ENCODE data around the gene GABRG1.

The GABRG1 gene

GRCh38 chr4:46123913-46124755 is at the start of gene GABRG1:
GABRG1 (minus strand) TSS chr4:46124054; CDS start chr4:46123913, 141 bp downstream.
- Histone ChIP-seq H3K36me3 (ENCODE audit: control insufficient read depth in 1 of 2, insufficient read depth in 2 of 2, low read length in 2 of 2) (no peaks in the 10 kb centered on the region), H3K9ac (ENCODE audit: low read depth in 1 of 2, low read length in 2 of 2) (no peak within 1 kb of the TSS), H3K4me1 (ENCODE audit: control insufficient read depth in 1 of 2, insufficient read depth in 2 of 2, low read length in 2 of 2) (no peaks in the 10 kb centered on the region), H3K4me3 (ENCODE audit: low read depth in 1 of 2, low read length in 2 of 2) (no peak within 1 kb of the TSS), H3K27me3 (ENCODE audit: control insufficient read depth in 1 of 2, insufficient read depth in 2 of 2, low read length in 2 of 2) (no peaks in the 10 kb centered on the region), H3K27ac (ENCODE audit: low read depth, low read length) (no peak within 1 kb of the TSS), H3K9me3 (ENCODE audit: control insufficient read depth in 1 of 2, low read length in 2 of 2) (no peaks in the 10 kb centered on the region)

GRCh38 chr4:46146993-46147392 is 23.1 kb upstream of the GABRG1 start:
- no peak overlapping the region for H3K9ac ChIP-seq (ENCODE audit: low read depth in 1 of 2, low read length in 2 of 2)
- H3K4me3 ChIP-seq (ENCODE audit: low read depth in 1 of 2, low read length in 2 of 2), result no peak overlapping the region
- no peaks in the 10 kb centered on the region for H3K27me3 ChIP-seq (ENCODE audit: control insufficient read depth in 1 of 2, insufficient read depth in 2 of 2, low read length in 2 of 2)
- no peak overlapping the region for H3K27ac ChIP-seq (ENCODE audit: low read depth, low read length)
- H3K9me3 ChIP-seq (ENCODE audit: control insufficient read depth in 1 of 2, low read length in 2 of 2), result peaks cover 0 to 10% of the 10 kb centered on the region in 2 donors
- no peaks in the 10 kb centered on the region for H3K4me1 ChIP-seq (ENCODE audit: control insufficient read depth in 1 of 2, insufficient read depth in 2 of 2, low read length in 2 of 2)
- H3K36me3 ChIP-seq (ENCODE audit: control insufficient read depth in 1 of 2, insufficient read depth in 2 of 2, low read length in 2 of 2), result no peaks in the 10 kb centered on the region

DNA sequence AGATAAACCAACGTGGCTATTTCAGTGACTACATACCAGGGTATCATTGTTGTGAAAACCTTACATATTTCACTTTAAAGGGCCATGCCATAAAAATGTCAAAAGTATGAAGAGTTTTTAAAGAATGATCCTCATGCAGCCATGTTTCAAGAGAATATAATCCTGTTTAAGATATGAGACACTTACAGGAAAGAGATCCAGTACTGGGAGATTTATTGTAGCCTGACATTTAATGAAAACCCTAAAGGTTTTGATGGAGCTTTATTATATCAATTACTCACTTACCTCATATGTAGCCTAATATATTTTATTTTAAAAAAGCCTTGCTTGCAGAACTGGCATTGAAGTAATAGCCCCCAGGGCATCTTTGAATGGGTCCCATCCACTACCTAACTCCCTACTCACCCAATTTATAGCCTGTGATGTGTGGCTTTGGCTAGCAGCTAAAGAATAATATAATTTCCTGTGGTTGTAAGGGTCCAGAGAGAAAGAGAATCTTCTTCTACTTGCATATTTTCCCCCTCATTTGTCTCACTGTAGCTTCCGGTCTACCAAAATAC is 7.7 kb upstream of the GABRG1 start:
- H3K9me3 ChIP-seq (ENCODE audit: control insufficient read depth in 1 of 2, low read length in 2 of 2), result no peaks in the 10 kb centered on the region
- H3K27ac ChIP-seq (ENCODE audit: low read depth, low read length), result no peak overlapping the region
- no peaks in the 10 kb centered on the region for H3K36me3 ChIP-seq (ENCODE audit: control insufficient read depth in 1 of 2, insufficient read depth in 2 of 2, low read length in 2 of 2)
- H3K27me3 ChIP-seq (ENCODE audit: control insufficient read depth in 1 of 2, insufficient read depth in 2 of 2, low read length in 2 of 2), result no peaks in the 10 kb centered on the region
- H3K4me3 ChIP-seq (ENCODE audit: low read depth in 1 of 2, low read length in 2 of 2), result no peak overlapping the region
- H3K9ac ChIP-seq (ENCODE audit: low read depth in 1 of 2, low read length in 2 of 2), result no peak overlapping the region
- H3K4me1 ChIP-seq (ENCODE audit: control insufficient read depth in 1 of 2, insufficient read depth in 2 of 2, low read length in 2 of 2), result no peaks in the 10 kb centered on the region

GRCh38 chr4:46124773-46125413 is 1.0 kb upstream of the GABRG1 start:
- Histone ChIP-seq H3K4me3 (ENCODE audit: low read depth in 1 of 2, low read length in 2 of 2) (no peak overlapping the region), H3K4me1 (ENCODE audit: control insufficient read depth in 1 of 2, insufficient read depth in 2 of 2, low read length in 2 of 2) (no peaks in the 10 kb centered on the region), H3K9ac (ENCODE audit: low read depth in 1 of 2, low read length in 2 of 2) (no peak overlapping the region), H3K27ac (ENCODE audit: low read depth, low read length) (no peak overlapping the region), H3K9me3 (ENCODE audit: control insufficient read depth in 1 of 2, low read length in 2 of 2) (no peaks in the 10 kb centered on the region), H3K36me3 (ENCODE audit: control insufficient read depth in 1 of 2, insufficient read depth in 2 of 2, low read length in 2 of 2) (no peaks in the 10 kb centered on the region), H3K27me3 (ENCODE audit: control insufficient read depth in 1 of 2, insufficient read depth in 2 of 2, low read length in 2 of 2) (no peaks in the 10 kb centered on the region)

GRCh38 chr4:46081674-46082073 is 42.2 kb downstream of the GABRG1 start:
- Histone ChIP-seq H3K4me1 (ENCODE audit: control insufficient read depth in 1 of 2, insufficient read depth in 2 of 2, low read length in 2 of 2) (no peaks in the 10 kb centered on the region), H3K27ac (ENCODE audit: low read depth, low read length) (no peak overlapping the region), H3K4me3 (ENCODE audit: low read depth in 1 of 2, low read length in 2 of 2) (no peak overlapping the region), H3K36me3 (ENCODE audit: control insufficient read depth in 1 of 2, insufficient read depth in 2 of 2, low read length in 2 of 2) (no peaks in the 10 kb centered on the region), H3K9me3 (ENCODE audit: control insufficient read depth in 1 of 2, low read length in 2 of 2) (no peaks in the 10 kb centered on the region), H3K9ac (ENCODE audit: low read depth in 1 of 2, low read length in 2 of 2) (no peak overlapping the region), H3K27me3 (ENCODE audit: control insufficient read depth in 1 of 2, insufficient read depth in 2 of 2, low read length in 2 of 2) (no peaks in the 10 kb centered on the region)

GRCh38 chr4:46081248-46081647 is 42.6 kb downstream of the GABRG1 start:
- Histone ChIP-seq H3K4me1 (ENCODE audit: control insufficient read depth in 1 of 2, insufficient read depth in 2 of 2, low read length in 2 of 2) (no peaks in the 10 kb centered on the region), H3K9me3 (ENCODE audit: control insufficient read depth in 1 of 2, low read length in 2 of 2) (no peaks in the 10 kb centered on the region), H3K27ac (ENCODE audit: low read depth, low read length) (no peak overlapping the region), H3K27me3 (ENCODE audit: control insufficient read depth in 1 of 2, insufficient read depth in 2 of 2, low read length in 2 of 2) (no peaks in the 10 kb centered on the region), H3K36me3 (ENCODE audit: control insufficient read depth in 1 of 2, insufficient read depth in 2 of 2, low read length in 2 of 2) (no peaks in the 10 kb centered on the region), H3K9ac (ENCODE audit: low read depth in 1 of 2, low read length in 2 of 2) (no peak overlapping the region), H3K4me3 (ENCODE audit: low read depth in 1 of 2, low read length in 2 of 2) (no peak overlapping the region)

GRCh38 chr4:46073778-46074177 is 50.1 kb downstream of the GABRG1 start:
- Histone ChIP-seq H3K4me1 (ENCODE audit: control insufficient read depth in 1 of 2, insufficient read depth in 2 of 2, low read length in 2 of 2) (no peaks in the 10 kb centered on the region), H3K9ac (ENCODE audit: low read depth in 1 of 2, low read length in 2 of 2) (no peak overlapping the region), H3K36me3 (ENCODE audit: control insufficient read depth in 1 of 2, insufficient read depth in 2 of 2, low read length in 2 of 2) (no peaks in the 10 kb centered on the region), H3K27ac (ENCODE audit: low read depth, low read length) (no peak overlapping the region), H3K4me3 (ENCODE audit: low read depth in 1 of 2, low read length in 2 of 2) (no peak overlapping the region), H3K9me3 (ENCODE audit: control insufficient read depth in 1 of 2, low read length in 2 of 2) (no peaks in the 10 kb centered on the region), H3K27me3 (ENCODE audit: control insufficient read depth in 1 of 2, insufficient read depth in 2 of 2, low read length in 2 of 2) (no peaks in the 10 kb centered on the region)

GRCh38 chr4:46051392-46051791 is 72.5 kb downstream of the GABRG1 start:
- no peaks in the 10 kb centered on the region for H3K27me3 ChIP-seq (ENCODE audit: control insufficient read depth in 1 of 2, insufficient read depth in 2 of 2, low read length in 2 of 2)
- H3K27ac ChIP-seq (ENCODE audit: low read depth, low read length), result no peak overlapping the region
- no peaks in the 10 kb centered on the region for H3K4me1 ChIP-seq (ENCODE audit: control insufficient read depth in 1 of 2, insufficient read depth in 2 of 2, low read length in 2 of 2)
- no peak overlapping the region for H3K4me3 ChIP-seq (ENCODE audit: low read depth in 1 of 2, low read length in 2 of 2)
- no peaks in the 10 kb centered on the region for H3K36me3 ChIP-seq (ENCODE audit: control insufficient read depth in 1 of 2, insufficient read depth in 2 of 2, low read length in 2 of 2)
- H3K9ac ChIP-seq (ENCODE audit: low read depth in 1 of 2, low read length in 2 of 2), result no peak overlapping the region
- H3K9me3 ChIP-seq (ENCODE audit: control insufficient read depth in 1 of 2, low read length in 2 of 2), result no peaks in the 10 kb centered on the region

DNA sequence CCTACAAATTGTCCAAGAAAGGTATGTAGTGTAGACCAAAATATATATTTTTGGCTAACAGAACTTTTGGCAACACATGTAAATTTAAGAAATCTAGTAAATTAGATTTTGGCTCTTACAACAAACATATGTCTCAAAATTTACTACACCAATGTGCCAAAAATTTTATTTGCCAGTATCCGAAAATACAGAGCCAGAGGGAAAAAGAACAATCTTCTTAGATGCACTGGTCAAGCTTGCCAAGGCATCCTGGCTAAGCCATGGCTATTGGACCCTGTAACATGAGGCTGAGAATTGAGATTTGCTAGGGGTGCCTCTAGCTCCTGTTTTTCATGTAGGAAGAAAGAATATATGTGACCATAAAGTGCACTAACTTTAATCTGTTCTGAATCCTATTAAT is 91.8 kb downstream of the GABRG1 start:
- H3K9ac ChIP-seq (ENCODE audit: low read depth in 1 of 2, low read length in 2 of 2), result no peak overlapping the region
- no peaks in the 10 kb centered on the region for H3K4me1 ChIP-seq (ENCODE audit: control insufficient read depth in 1 of 2, insufficient read depth in 2 of 2, low read length in 2 of 2)
- no peak overlapping the region for H3K4me3 ChIP-seq (ENCODE audit: low read depth in 1 of 2, low read length in 2 of 2)
- no peaks in the 10 kb centered on the region for H3K36me3 ChIP-seq (ENCODE audit: control insufficient read depth in 1 of 2, insufficient read depth in 2 of 2, low read length in 2 of 2)
- H3K27ac ChIP-seq (ENCODE audit: low read depth, low read length), result no peak overlapping the region
- H3K9me3 ChIP-seq (ENCODE audit: control insufficient read depth in 1 of 2, low read length in 2 of 2), result no peaks in the 10 kb centered on the region
- no peaks in the 10 kb centered on the region for H3K27me3 ChIP-seq (ENCODE audit: control insufficient read depth in 1 of 2, insufficient read depth in 2 of 2, low read length in 2 of 2)

DNA sequence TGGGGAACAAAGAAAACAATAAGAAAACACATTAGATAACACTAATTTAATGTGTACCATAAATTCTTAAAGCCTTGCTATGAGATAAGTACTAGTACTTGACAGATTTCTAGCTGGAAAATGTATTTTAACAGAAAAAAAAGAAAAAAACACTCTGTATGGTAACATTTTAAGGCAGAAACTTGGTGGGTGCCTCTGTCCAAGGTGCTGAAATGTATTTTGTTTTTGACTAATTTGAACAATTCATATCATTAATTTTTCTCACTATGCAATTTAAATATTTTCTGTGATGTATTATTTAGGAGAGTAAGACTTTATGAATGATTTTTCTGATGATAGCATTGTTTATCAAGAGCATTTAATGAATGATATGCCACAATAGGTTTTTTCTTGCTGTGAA is 107.5 kb downstream of the GABRG1 start:
- Histone ChIP-seq H3K27me3 (ENCODE audit: control insufficient read depth in 1 of 2, insufficient read depth in 2 of 2, low read length in 2 of 2) (no peaks in the 10 kb centered on the region), H3K36me3 (ENCODE audit: control insufficient read depth in 1 of 2, insufficient read depth in 2 of 2, low read length in 2 of 2) (no peaks in the 10 kb centered on the region), H3K9ac (ENCODE audit: low read depth in 1 of 2, low read length in 2 of 2) (no peak overlapping the region), H3K9me3 (ENCODE audit: control insufficient read depth in 1 of 2, low read length in 2 of 2) (no peaks in the 10 kb centered on the region), H3K27ac (ENCODE audit: low read depth, low read length) (no peak overlapping the region), H3K4me1 (ENCODE audit: control insufficient read depth in 1 of 2, insufficient read depth in 2 of 2, low read length in 2 of 2) (no peaks in the 10 kb centered on the region), H3K4me3 (ENCODE audit: low read depth in 1 of 2, low read length in 2 of 2) (no peak overlapping the region)

Measured in duodenal mucosa (tissue), 2 donors.